SK-N-SH (cell line): ENCODE data around the gene TCTN1. TPM values are rescaled to one million over a fixed set of nuclear protein-coding genes. Genes with fewer than 3 reads are reported as not detected.

ENCODE experiments used
- CTCF ChIA-PET: fragments of 300-600, 350-600 bp; formaldehyde crosslinking; extraction: SDS; loops from one replicate; lab custom pipeline; 2021; lab: Yijun Ruan, JAX
- POLR2A ChIA-PET: fragments of 350-600 bp; sonication (Branson Sonifier 250); formaldehyde crosslinking; extraction: SDS; loops from one replicate; lab custom pipeline; 2020; ENCODE audit warnings: antibody characterized with exemption, inconsistent platforms; lab: Yijun Ruan, JAX
- DNase-seq: peaks from one replicate; pipeline ENCODE4 v3.0.0; 2012
- H2AFZ ChIP-seq: fragments of 200-600 bp; sonication (generic); 2 replicates; pipeline ENCODE4 v1.8.1; 2016; ENCODE audit warnings: antibody characterized with exemption, mild to moderate bottlenecking, low read depth
- H3F3A ChIP-seq: fragments of 200-600 bp; sonication (generic); replicated peaks from 2 replicates; pipeline ENCODE3; 2016; ENCODE audit warnings: antibody characterized with exemption, mild to moderate bottlenecking; ENCODE audit not compliant: insufficient read depth
- H3K27ac ChIP-seq, 2 experiments: fragments of 200-500 bp in 1 of 2; fragments of 200-600 bp in 1 of 2; sonication (Bioruptor generic) in 1 of 2; sonication (generic), shearing (Covaris generic) in 1 of 2; 2 replicates each; pipeline versions ENCODE4 v1.5.1 to v1.6.1; 2014 to 2016; ENCODE audit warnings: low read depth in 2 of 2, inconsistent platforms in 1 of 2, low read length in 1 of 2, mild to moderate bottlenecking in 1 of 2, mixed read lengths in 1 of 2
- H3K27me3 ChIP-seq: fragments of 200-600 bp; sonication (generic), shearing (Covaris generic); 2 replicates; pipeline ENCODE4 v1.6.1; 2016; ENCODE audit warnings: mixed run types; ENCODE audit not compliant: insufficient read depth
- H3K36me3 ChIP-seq, 2 experiments: fragments of 200-500 bp in 1 of 2; fragments of 200-600 bp in 1 of 2; sonication (Bioruptor generic) in 1 of 2; sonication (generic) in 1 of 2; replicated peaks in 1 of 2; 2 replicates each; pipeline versions ENCODE3 to v1.5.1; 2014 to 2016; ENCODE audit warnings: low read length in 1 of 2, mild to moderate bottlenecking in 1 of 2; ENCODE audit not compliant: insufficient read depth in 2 of 2, control insufficient read depth in 1 of 2
- H3K4me1 ChIP-seq, 2 experiments: fragments of 200-500 bp in 1 of 2; fragments of 200-600 bp in 1 of 2; sonication (Bioruptor generic) in 1 of 2; sonication (generic), shearing (Covaris generic) in 1 of 2; 2 replicates each; pipeline versions ENCODE4 v1.5.1 to v1.6.1; 2014 to 2016; ENCODE audit warnings: low read depth in 1 of 2, low read length in 1 of 2, mixed run types in 1 of 2; ENCODE audit not compliant: insufficient read depth in 2 of 2, control insufficient read depth in 1 of 2
- H3K4me2 ChIP-seq: fragments of 200-600 bp; sonication (generic), shearing (Covaris generic); 2 replicates; pipeline ENCODE4 v1.6.1; 2017; ENCODE audit warnings: mixed run types
- H3K4me3 ChIP-seq, 2 experiments: fragments of 200-500 bp in 1 of 2; fragments of 200-600 bp in 1 of 2; sonication (Bioruptor generic) in 1 of 2; sonication (generic), shearing (Covaris generic) in 1 of 2; 2 replicates each; pipeline versions ENCODE4 v1.5.1 to v1.8.1; 2014 to 2016; ENCODE audit warnings: low read depth in 2 of 2, inconsistent platforms in 1 of 2, low read length in 1 of 2, mild to moderate bottlenecking in 1 of 2, mixed read lengths in 1 of 2, moderate library complexity in 1 of 2
- H3K79me2 ChIP-seq: fragments of 200-600 bp; sonication (generic); 2 replicates; pipeline ENCODE4 v1.8.1; 2017; ENCODE audit warnings: mild to moderate bottlenecking; ENCODE audit not compliant: insufficient read depth
- H3K9ac ChIP-seq: fragments of 200-600 bp; sonication (generic); 2 replicates; pipeline ENCODE4 v1.6.1; 2017; ENCODE audit warnings: mixed run types
- H3K9me2 ChIP-seq: fragments of 200-600 bp; sonication (generic); 2 replicates; pipeline ENCODE4 v1.6.1; 2017; ENCODE audit warnings: mixed run types
- H3K9me3 ChIP-seq: fragments of 200-600 bp; sonication (generic); 2 replicates; pipeline ENCODE4 v1.6.1; 2017; ENCODE audit warnings: mixed run types, mild to moderate bottlenecking, moderate library complexity
- H4K20me1 ChIP-seq: fragments of 200-600 bp; sonication (generic); 2 replicates; pipeline ENCODE4 v1.6.1; 2017; ENCODE audit warnings: mild to moderate bottlenecking, mixed run types; ENCODE audit not compliant: insufficient read depth
- CHD2 ChIP-seq: fragments of 150-350 bp; IDR thresholded peaks from 2 replicates; pipeline ENCODE4 v1.6.1; 2018; ENCODE audit warnings: low read length; ENCODE audit not compliant: partially characterized antibody
- ELF1 ChIP-seq: IDR thresholded peaks from 2 replicates; pipeline ENCODE4 v1.4.0; 2012
- EP300 ChIP-seq, 2 experiments: IDR thresholded peaks; 2 replicates each; pipeline versions ENCODE4 v1.4.0 to v1.6.1; 2012; ENCODE audit warnings: borderline replicate concordance in 1 of 2, low read depth in 1 of 2, low read length in 1 of 2
- EZH2phosphoT487 ChIP-seq: fragments of 200-600 bp; sonication (generic); IDR thresholded peaks from 2 replicates; pipeline ENCODE4 v1.6.1; 2017; ENCODE audit warnings: low read depth, mixed run types, mild to moderate bottlenecking, antibody characterized with exemption, moderate library complexity, borderline replicate concordance
- FOSL2 ChIP-seq: IDR thresholded peaks from 2 replicates; pipeline ENCODE4 v1.4.0; 2012; ENCODE audit warnings: low read depth, mild to moderate bottlenecking, moderate library complexity, borderline replicate concordance
- FOXJ3 ChIP-seq: sonication (generic); formaldehyde crosslinking; IDR thresholded peaks from 2 replicates; pipeline ENCODE4 v1.5.1; 2020; ENCODE audit warnings: mild to moderate bottlenecking, missing genetic modification reagents
- FOXM1 ChIP-seq: IDR thresholded peaks from 2 replicates; pipeline ENCODE4 v1.4.0; 2012; ENCODE audit warnings: low read depth, mild to moderate bottlenecking
- GABPA ChIP-seq: IDR thresholded peaks from 2 replicates; pipeline ENCODE4 v1.4.0; 2012; ENCODE audit warnings: low read depth, mild to moderate bottlenecking
- GATA2 ChIP-seq: sonication (generic); formaldehyde crosslinking; IDR thresholded peaks from 2 replicates; pipeline ENCODE4 v1.5.0; 2020; ENCODE audit warnings: mild to moderate bottlenecking, missing genetic modification reagents
- JUND ChIP-seq: IDR thresholded peaks from 2 replicates; pipeline ENCODE4 v1.4.0; 2012
- MAX ChIP-seq: IDR thresholded peaks from 2 replicates; pipeline ENCODE4 v1.4.0; 2012; ENCODE audit warnings: low read depth
- MEF2A ChIP-seq: IDR thresholded peaks from 2 replicates; pipeline ENCODE4 v1.4.0; 2012; ENCODE audit warnings: low read depth, borderline replicate concordance
- NFIC ChIP-seq: IDR thresholded peaks from 2 replicates; pipeline ENCODE4 v1.4.0; 2012; ENCODE audit warnings: borderline replicate concordance
- NRF1 ChIP-seq: IDR thresholded peaks from 2 replicates; pipeline ENCODE4 v1.6.1; 2012; ENCODE audit warnings: low read depth, mild to moderate bottlenecking, low read length
- POLR2AphosphoS5 ChIP-seq: IDR thresholded peaks from 2 replicates; pipeline ENCODE4 v1.6.1; 2012; ENCODE audit warnings: low read depth, low read length
- RAD21 ChIP-seq: IDR thresholded peaks from 2 replicates; pipeline ENCODE4 v1.6.1; 2012; ENCODE audit warnings: mild to moderate bottlenecking, low read length
- RCOR1 ChIP-seq: fragments of 150-350 bp; IDR thresholded peaks from 2 replicates; pipeline ENCODE4 v1.6.1; 2017; ENCODE audit warnings: antibody characterized with exemption, low read length
- RXRA ChIP-seq: IDR thresholded peaks from 2 replicates; pipeline ENCODE4 v1.4.0; 2012; ENCODE audit warnings: low read depth, mild to moderate bottlenecking, borderline replicate concordance
- SIN3A ChIP-seq: IDR thresholded peaks from 2 replicates; pipeline ENCODE4 v1.6.1; 2012; ENCODE audit warnings: low read depth, mild to moderate bottlenecking, low read length, moderate library complexity, borderline replicate concordance
- SMC3 ChIP-seq: IDR thresholded peaks from 2 replicates; pipeline ENCODE4 v1.6.1; 2012; ENCODE audit warnings: low read depth, low read length, improper control_type of control experiment
- TAF1 ChIP-seq: IDR thresholded peaks from 2 replicates; pipeline ENCODE4 v1.6.1; 2012; ENCODE audit warnings: low read depth, mild to moderate bottlenecking, low read length, moderate library complexity, borderline replicate concordance
- USF1 ChIP-seq: IDR thresholded peaks from 2 replicates; pipeline ENCODE4 v1.4.0; 2012; ENCODE audit warnings: low read depth, borderline replicate concordance
- YY1 ChIP-seq: IDR thresholded peaks from 2 replicates; pipeline ENCODE4 v1.4.0; 2012; ENCODE audit warnings: low read depth, mild to moderate bottlenecking
- WGBS: methylation state at CpG from one replicate; pipeline ENCODE4 v1.1.6; 2017; ENCODE audit warnings: low lambda C conversion rate; 5-methylcytosine and 5-hydroxymethylcytosine counted together
- polyA plus RNA-seq, 3 experiments: library from polyadenylated mRNA; depleted of rRNA; stranded (reverse); fragments of >200 nt; gene quantifications; 2 replicates each; pipeline ENCODE4 v1.2.3, GENCODE V29; 2012
- TF ChIP-seq, protein P1 (sequence below): fragments of 150-350 bp; IDR thresholded peaks from 2 replicates; pipeline ENCODE4 v1.6.1; 2017; ENCODE audit warnings: antibody characterized with exemption, low read length, low read depth, borderline replicate concordance
- TF ChIP-seq, protein P2 (sequence below): fragments of 150-350 bp; IDR thresholded peaks from 2 replicates; pipeline ENCODE4 v1.6.1; 2016; ENCODE audit warnings: mild to moderate bottlenecking, low read depth, low read length

Gene TCTN1
- polyA plus RNA-seq, 1 of the 3 experiments (the other 2 are of a cell fraction), result 40.2 TPM

- no peak overlapping the region for H2AFZ ChIP-seq
- H3K27ac ChIP-seq, result no peak overlapping the region
- no peak for TF ChIP-seq ELF1
- no peak for TF ChIP-seq EP300 (IDR thresholded peaks at IDR 0.05; ENCODE audit: borderline replicate concordance in 1 of 2, low read depth in 1 of 2, low read length in 1 of 2)
- TF ChIP-seq, protein P1, sequence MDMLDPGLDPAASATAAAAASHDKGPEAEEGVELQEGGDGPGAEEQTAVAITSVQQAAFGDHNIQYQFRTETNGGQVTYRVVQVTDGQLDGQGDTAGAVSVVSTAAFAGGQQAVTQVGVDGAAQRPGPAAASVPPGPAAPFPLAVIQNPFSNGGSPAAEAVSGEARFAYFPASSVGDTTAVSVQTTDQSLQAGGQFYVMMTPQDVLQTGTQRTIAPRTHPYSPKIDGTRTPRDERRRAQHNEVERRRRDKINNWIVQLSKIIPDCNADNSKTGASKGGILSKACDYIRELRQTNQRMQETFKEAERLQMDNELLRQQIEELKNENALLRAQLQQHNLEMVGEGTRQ, result no peak
- TF ChIP-seq FOXM1, result no peak
- TF ChIP-seq FOSL2, result no peak
- no peak for TF ChIP-seq NRF1
- no peak for TF ChIP-seq MEF2A
- no peak for TF ChIP-seq POLR2AphosphoS5
- no peak for TF ChIP-seq GATA2
- TF ChIP-seq SIN3A, result no peak
- no peak for TF ChIP-seq YY1
- TF ChIP-seq RAD21, result no peak
- TF ChIP-seq SMC3, result no peak
- no peak for TF ChIP-seq RCOR1
- no peak for TF ChIP-seq FOXJ3 (CRISPR knock-in tag)
- no peak for TF ChIP-seq GABPA
- no peak for TF ChIP-seq NFIC
- no peak for TF ChIP-seq EZH2phosphoT487
- no peaks in the 10 kb centered on the region for H3K9me2 ChIP-seq
- H3K79me2 ChIP-seq, result no peaks in the 10 kb centered on the region
- peaks cover 0 to 11% of the 10 kb centered on the region in 2 experiments; a peak in 1 of 4 replicates for H3K4me1 ChIP-seq
- WGBS, result 71% methylated on average over 9 of the region's 9 CpGs
- DNase-seq, result no peak
- no peaks in the 10 kb centered on the region for H3K27me3 ChIP-seq
- ChIA-PET POLR2A (no interaction called here), CTCF (interaction anchor here (0.7 to 1.0 kb wide), 2 partner anchors 208 to 230 kb away, joined by 3 read pairs; partner anchors contain the start of gene ARPC3)
- H4K20me1 ChIP-seq, result no peaks in the 10 kb centered on the region
- H3K4me2 ChIP-seq, result no peak overlapping the region
- no peaks in the 10 kb centered on the region for H3K36me3 ChIP-seq
- no peak overlapping the region for H3K4me3 ChIP-seq
- no peaks in the 10 kb centered on the region for H3F3A ChIP-seq
- H3K9ac ChIP-seq, result no peak overlapping the region
- H3K9me3 ChIP-seq, result no peaks in the 10 kb centered on the region
Observed at GRCh38 chr12:110658242-110658641, 44.3 kb downstream of the TCTN1 start.

GRCh38 chr12:110658878-110659277 lies 44.9 kb downstream of the TCTN1 start:
- H3K79me2 ChIP-seq, result no peaks in the 10 kb centered on the region
- no peak for DNase-seq
- H3F3A ChIP-seq, result no peaks in the 10 kb centered on the region
- no peaks in the 10 kb centered on the region for H3K9me2 ChIP-seq
- TF ChIP-seq RXRA (no peak), MAX (no peak), USF1 (no peak), TAF1 (no peak), FOXJ3 (CRISPR knock-in tag) (no peak), RCOR1 (no peak), JUND (no peak), CHD2 (no peak), YY1 (no peak), FOXM1 (no peak), MEF2A (no peak)
- TF ChIP-seq, protein P1, result no peak
- TF ChIP-seq, protein P2, sequence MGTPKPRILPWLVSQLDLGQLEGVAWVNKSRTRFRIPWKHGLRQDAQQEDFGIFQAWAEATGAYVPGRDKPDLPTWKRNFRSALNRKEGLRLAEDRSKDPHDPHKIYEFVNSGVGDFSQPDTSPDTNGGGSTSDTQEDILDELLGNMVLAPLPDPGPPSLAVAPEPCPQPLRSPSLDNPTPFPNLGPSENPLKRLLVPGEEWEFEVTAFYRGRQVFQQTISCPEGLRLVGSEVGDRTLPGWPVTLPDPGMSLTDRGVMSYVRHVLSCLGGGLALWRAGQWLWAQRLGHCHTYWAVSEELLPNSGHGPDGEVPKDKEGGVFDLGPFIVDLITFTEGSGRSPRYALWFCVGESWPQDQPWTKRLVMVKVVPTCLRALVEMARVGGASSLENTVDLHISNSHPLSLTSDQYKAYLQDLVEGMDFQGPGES, result no peak
- no peaks in the 10 kb centered on the region for H4K20me1 ChIP-seq
- 67% methylated on average over 3 of the region's 3 CpGs for WGBS
- POLR2A ChIA-PET, result no interaction called here
- H3K27me3 ChIP-seq, result no peaks in the 10 kb centered on the region
- CTCF ChIA-PET, result interaction anchor here (0.7 kb wide), 1 partner anchor 209 kb away, joined by 3 read pairs; the partner anchor contains the start of gene ARPC3
- H3K9me3 ChIP-seq, result no peaks in the 10 kb centered on the region
- no peak overlapping the region for H3K27ac ChIP-seq
- peaks cover 0 to 11% of the 10 kb centered on the region in 2 experiments; a peak in 1 of 4 replicates for H3K4me1 ChIP-seq
- no peak overlapping the region for H3K4me3 ChIP-seq
- no peaks in the 10 kb centered on the region for H3K36me3 ChIP-seq
- no peak overlapping the region for H2AFZ ChIP-seq
- no peak overlapping the region for H3K4me2 ChIP-seq
- no peak overlapping the region for H3K9ac ChIP-seq
